Limb (tissue), 2 donors: ENCODE results near the gene HOXA2.

Experiments
- DNase-seq, 2 donors: peaks; one replicate each; pipeline ENCODE4 v3.0.0-alpha.2; 2016; ENCODE audit errors: extremely low spot score in 2 of 2

HOXA2 gene

DNA sequence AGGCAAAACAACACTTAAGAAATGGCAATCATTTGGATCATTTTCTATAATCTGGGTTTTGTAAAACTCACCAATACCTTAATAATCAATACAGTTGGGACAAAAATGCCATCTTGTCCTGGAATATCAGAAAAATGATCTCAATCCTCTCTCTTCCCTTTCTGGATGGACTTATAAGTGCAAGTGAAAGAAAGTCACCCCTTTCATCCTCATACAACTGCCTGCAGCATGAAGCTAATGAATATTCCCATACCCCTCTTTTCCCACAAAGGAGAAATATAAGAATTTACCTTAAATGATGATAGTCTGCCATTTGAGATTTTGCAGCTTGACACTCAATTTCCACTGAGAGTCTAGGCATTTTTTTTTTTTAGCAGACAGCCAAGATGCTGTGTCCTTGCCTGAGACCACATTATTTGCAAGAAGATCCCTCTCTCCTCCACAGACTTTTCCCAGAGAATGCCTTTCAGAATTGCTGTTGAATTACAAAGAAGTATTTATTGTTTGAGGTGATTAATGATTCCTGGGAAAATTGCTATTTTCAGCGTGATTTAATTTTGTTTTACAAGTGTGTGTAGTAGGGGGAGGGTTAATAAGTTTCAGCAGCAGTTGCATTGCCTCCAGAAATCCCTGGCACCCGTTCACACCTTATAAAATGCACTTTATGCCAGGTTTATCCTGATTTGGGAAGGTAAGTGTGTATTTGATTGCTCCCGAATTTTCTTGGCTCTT lies 24.3 kb upstream of the HOXA2 start:
- DNase-seq: no peak

DNA sequence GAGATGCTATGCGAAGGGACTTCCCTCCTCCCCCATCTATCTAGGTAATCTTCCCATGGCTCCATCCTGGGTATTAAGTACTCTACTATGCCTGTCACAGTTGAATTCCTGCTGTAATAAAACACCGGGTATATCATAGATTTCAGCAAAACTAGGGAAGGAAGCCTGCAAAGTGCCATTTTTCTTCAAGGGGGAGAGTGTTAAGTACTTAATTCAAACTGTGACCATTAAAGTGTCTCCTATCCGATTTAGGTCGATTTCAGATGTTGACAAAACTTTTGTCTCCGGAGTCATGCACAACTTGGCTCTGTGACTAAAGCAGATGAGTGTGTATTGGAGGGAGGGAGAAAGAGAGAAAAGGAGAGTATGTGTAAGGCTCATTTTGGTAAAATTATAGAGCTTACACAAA lies 23.5 kb upstream of the HOXA2 start:
- DNase-seq: peak in 1 of 2 donors; percentile 14

DNA sequence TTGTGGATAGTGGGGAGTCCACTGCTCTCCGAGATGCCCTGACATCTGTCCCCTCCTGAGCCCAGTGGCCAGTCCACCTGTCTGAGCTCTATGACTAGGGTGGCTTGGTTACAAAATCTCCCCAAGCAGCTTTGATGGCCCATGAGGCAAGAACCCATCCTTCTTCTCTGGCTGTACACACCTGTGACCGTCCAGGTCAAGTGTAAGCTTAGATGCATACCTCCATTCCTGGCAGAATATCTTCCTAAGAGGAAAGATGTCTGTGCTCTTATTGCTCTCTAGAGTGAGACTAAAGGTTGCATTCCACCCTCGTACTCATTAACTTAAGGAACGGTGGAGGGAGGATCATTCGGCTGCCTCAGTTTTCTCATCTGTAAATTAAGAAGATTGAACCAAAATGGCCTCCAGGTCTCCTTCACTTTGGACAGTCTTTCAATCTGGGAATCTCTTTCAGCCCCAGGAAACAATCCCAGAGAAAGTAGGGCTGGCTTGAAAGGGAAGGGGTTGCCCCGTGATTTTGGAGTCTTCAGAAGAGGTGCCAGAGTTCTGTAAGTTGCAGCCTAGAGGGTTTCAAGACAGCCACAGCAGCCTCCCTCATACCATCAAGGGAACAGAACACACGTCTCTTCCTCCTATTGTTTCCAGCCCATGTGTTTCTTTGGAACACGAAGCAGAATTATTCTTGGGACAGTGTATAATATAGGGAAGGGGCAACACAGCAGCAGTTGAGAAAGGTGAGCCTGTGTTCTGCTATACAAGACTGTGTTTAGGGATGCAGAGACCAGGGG lies 22.6 kb upstream of the HOXA2 start:
- DNase-seq: peak in 1 of 2 donors; percentile 31

DNA sequence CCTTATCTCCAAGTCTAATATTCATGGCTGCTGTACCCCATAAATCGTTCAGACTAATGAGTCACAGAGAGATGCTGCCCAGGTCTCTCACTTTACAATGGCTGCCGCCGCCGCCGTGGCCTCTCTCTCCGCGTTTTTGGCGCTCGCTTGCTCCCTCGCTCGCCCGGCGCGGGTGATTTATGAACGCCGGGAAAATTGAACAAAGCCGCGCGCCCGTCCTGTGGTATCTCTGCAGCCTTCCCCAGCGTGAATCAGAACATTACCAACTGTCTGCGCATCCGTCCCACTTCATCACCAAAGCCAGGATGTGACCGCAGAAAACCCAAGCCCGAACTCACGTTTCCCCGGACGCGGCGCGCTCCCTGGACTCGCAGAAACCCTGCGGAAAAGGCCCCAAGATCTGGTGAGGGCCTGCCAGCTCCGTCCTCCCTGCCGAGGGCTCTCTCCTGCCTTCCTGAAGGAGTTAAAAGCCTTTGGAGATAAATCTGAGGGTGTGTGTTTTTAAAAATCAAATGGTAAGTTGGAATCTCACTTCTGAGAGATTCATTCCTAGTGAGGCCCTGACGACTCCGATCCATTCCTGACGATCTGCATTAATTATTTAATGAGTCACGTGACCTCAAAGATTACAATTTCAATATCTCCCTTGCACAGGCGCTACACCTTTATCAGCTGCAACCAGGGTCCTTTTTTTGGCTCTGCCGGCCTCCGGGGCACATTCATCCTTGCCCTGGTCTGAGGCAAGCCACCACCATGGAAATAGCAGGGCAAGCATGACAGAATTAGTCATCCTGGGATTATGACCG lies 21.8 kb upstream of the HOXA2 start:
- peak in 1 of 2 donors; percentile 73 for DNase-seq

DNA sequence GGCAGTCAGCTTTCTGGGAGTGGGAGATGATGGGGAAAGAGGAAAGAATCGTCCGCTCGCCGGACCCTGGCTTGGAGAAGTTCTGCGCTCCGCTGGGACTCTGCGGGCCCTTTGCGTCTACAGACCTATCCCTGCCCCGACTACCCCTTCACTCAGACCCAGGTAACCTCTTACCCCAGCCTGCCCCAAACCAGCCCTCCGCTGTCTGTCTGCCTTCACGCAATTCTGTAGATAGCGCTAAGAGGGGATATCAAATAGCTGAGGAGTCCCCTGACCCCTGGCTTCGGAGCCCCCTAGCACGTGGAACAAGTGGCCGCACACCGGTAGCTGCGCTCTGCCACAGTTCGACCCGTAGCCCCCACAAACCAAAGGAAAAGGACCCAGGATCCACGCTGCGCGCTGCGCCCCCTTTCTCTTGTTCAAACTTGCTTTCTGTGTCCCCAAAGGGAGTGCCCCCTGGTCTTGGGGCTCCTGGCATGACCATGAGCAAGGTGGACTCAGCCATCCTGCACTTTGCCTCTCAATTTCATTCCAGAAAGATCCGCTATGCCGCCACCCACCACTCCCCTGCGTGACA lies 21.1 kb upstream of the HOXA2 start:
- DNase-seq: peak in 1 of 2 donors; percentile 57

DNA sequence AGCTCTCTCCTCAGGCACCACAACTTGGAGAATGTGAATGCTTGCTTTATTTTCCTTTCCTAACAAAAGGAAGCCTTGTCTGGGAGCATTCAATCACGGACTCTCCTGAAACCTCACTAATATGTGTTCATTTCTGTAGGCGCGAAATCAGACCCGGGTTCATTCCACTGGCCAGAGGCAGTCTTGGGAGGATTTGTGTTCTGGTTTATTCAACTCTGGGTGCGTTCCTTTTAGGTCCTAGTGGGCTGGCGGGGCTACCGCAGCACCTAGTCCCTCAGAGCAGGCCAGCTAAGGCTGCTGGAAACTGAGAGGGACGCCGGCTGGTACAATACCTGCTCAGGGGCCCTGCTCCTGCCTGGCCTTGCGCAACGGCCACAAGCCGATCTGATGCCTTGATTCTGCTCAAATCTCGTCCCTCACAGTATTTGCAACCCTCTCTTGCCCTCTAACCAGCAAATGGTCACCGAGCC lies 20.6 kb upstream of the HOXA2 start:
- DNase-seq: peak in 1 of 2 donors; percentile 71

DNA sequence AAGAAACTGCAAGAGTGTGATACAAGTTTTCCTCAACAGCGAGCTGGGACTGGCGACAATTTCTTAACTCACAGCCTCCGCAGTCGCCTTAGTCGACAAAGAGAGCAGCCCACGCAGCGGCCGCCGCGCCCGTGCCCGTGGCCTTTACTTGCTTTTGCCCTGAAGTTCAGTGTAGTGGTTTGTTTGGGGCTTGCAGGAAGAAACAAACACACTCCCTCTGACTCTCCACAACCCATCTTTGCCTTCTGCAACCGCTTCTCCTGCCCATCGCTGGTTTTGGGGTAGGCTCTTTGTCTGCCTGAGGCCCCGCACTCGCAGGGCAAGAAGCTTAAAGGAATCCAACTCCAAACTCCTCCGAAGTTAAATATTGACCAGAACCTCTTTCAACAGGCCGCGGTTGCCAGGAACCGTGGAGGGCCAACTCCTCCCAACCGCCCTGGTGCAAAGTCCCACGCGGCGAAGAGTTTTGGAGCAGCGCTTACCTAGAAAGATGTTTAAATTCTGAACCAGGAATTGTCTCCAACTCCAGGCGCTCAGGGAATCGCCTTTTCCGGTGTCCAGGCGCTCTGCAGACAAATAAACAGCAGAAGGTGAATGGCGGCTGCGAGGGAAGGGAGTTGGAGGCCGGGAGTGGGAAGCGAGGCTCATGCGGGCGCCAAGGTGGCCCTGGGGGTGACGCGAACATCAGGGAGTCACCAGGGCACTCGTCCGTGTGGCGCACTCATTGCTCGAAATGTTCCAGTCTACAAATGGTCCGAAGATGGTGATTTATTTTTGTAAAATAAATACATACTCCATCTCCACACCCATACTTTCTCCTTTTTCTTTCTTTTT lies 19.8 kb upstream of the HOXA2 start:
- peak in 1 of 2 donors; percentile 63 for DNase-seq

DNA sequence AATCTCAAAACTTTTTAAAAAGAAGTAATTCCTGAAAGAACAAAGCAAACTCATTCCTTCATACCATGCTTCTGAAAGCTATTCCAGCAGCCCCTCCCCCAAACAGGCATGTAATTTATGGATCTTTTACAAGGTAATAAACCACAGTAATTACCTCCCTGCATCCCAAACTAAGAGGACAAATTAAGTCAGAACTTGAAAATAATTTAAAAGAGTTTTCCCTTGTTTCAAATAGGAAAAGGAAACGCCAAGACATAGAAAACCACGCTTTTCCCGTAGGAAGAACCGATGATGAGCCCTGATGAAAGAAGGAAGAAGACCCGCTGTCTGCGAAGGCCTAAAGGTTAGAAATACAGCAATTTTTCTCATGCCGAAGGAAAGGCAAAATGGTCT lies 19.2 kb upstream of the HOXA2 start:
- DNase-seq: no peak

DNA sequence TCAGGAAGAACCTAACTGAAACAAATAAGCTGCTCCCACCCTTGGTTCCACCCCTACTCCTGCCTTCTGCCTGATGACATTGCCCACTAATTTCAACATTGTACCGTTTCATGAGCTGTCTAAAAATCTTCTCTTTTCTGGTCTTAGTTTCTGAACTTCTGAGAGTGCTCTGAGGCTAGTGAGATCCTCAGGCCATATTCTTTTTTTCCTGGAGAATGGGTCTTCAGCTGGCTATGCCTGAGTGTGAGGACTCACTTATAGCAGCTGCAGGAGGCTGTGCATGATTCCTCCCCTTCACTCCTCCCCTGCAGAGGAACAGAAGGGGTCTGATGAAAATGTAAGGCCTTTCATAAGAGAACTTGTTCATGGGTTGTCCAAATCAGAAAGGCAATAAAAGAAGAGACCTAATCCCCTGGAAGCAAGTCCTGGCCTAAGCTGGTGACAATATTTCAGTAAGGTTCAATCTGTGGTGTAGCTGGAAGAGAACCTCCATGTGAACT lies 17.0 kb upstream of the HOXA2 start:
- DNase-seq: peak in 1 of 2 donors; percentile 16

DNA sequence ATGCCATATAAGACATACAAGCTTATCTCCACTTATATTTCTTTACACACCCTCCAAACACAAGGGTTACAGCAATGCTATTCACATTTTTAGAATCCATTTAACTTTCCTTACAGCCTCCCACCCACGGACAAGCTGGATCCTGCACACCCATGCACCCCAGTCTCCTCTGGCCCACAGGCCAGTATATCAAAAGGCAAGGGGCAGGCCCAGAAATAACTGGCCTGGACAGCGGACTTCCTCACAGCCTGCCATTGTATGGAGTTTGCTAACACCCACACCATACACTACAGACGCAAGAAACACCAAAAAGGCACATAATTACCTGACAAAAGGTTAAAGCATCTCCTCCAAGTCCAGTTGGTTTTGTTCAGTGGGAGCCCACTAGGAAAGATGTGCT lies 16.1 kb upstream of the HOXA2 start:
- peak in 1 of 2 donors; percentile 38 for DNase-seq

DNA sequence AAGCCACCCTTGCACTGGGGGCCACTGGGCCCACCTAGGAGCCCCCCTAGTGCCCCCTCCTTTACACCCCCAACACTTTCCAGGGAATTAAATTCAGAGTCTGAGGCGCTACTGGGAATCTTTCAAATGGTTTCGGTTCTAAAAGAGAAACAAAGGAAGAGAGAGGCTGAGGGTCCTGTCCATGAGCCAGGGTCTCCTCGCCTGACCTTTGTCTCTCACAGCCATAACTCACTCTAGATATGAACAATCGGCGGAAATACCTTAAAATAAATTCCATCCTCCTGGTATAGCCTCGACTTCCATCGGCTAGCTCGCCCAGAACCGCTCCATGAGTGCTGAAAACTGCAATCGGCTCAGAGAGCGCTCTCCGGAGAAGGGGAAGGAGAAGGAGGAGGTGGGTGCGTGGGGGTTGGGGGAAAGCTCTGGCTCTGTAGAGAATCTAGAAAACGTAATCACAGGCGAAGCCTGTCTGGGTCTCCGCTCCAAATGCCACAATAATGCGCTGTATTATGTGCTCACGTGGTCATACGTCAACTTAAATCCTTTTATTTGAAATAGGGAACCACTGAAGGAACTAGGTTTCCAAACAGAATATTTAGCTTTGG lies 15.5 kb upstream of the HOXA2 start:
- peak in 1 of 2 donors; percentile 55 for DNase-seq

DNA sequence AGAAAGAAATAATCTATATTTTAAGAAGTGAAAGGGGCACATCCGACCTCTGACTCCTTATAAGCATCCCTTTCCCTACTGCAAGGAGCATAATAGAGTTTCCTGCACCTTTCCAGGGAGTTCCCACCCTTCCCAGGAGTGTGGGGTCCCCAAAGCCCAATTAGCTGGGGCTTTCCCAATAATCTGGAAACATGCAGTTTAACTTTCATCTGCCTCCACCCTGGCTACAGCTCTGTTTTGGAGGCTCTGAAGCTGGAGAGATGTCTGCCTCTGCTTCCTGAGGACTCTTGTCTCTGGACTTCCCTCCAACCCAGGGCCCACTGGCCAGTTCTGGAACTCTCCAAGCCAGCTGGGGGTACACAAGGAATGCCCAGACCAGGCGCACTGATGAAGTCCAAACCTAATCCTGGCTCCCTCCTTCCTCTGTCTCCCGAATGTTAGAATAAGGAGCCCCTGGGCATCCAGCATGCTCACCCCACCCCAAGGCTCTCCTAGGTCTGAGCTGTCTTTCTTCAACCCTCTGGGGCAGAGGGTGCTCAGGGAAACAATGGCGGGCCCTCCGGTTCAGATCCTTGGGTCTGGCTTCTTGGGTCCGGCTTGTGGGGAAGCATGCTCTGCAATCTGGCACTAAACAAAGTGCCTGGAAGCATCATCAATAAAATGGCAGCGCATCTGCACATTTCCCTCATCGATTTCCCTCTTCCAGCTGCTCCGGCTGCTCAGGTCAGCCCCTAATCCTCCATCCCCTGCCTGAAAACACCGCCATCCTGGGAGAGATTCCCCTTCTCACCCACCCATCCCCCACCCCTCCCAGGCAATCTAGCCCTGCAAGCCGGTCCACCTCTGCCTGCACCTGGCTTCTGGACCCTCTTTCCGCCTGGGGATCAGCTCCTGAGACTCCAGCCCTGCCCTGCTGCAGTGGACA lies 14.7 kb upstream of the HOXA2 start:
- peak in 1 of 2 donors; percentile 55 for DNase-seq

DNA sequence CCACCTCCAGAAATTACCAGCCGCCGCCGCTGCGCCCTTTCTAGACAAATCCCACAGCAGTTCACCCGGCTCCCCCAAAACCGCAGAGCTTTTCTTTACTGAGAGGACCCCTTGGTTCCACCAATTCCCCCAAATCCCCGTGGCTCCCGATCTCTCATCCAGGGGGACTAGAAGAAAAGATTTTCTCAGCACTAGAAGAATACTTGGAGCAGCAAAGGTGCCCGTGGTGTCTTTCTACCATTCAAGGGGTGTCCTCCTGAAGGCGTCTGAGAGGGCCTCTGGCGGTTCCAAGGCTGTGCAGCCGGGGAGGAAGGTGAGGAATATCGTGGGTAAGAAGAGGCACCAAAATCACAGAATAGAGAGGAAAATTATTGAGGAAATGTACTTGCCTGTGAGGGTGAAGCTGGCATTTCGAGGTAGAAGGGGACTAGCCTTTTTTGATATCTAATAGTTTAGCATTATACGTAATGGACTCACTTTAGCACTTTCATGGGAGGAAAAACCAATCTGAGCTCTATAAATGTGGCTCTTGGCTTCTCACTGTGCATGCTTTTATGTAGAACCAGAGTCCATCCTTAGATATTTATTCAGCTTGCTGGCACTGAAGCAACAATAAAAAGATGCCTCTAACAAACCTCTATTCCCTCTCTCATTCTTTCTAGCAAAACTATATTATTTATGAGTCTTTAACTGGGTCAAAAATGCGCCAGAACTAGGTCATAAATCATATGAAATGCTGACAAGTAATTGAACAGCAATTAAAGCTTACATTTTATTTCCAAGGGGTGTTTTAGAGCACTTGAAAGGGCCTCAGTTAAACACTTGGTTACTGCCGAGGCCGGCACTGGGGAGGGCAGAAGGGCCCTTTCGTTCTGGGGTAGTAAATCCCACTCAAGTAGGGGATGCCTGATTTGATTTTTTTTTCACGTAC lies 13.8 kb upstream of the HOXA2 start:
- DNase-seq: peak in 1 of 2 donors; percentile 67

DNA sequence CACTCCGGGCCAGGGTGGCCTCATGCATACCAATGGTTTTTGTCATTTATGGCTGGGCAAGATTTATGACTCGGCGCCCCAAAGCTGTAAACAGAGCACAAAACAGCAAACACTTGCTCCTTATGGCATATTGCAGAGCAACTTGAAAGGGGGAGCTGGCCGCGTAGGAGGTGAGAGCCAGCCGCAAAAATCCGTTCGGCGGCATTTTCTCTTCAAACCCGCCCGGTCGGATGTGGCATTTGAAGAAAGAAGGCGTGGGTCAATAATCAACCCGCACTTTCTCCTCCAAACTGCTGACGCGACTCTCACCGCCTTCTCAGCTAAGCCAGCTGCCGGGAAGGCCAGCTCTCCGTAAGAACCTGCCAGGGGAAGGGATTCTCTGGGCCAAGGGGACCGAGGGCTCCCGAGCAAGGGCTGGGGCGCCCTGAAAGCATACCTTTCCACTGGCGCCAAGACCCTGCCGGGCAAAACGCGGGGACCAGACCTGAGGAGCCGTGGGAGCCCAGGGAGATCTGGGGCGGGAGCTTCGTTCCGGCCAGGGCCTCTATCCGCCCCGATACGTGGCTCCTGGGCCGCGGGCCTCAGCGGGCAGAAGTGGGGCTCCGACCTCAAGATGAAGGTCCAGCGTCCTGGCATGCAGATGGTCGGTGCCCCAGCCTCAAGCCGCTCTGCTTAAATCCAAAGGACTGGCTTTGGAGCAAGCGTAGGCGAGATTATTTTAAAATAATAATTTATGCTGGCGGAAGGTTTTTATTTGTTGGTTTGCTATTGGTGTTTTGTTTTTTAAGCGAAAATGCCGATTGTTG lies 12.9 kb upstream of the HOXA2 start:
- peak in 1 of 2 donors; percentile 70 for DNase-seq

DNA sequence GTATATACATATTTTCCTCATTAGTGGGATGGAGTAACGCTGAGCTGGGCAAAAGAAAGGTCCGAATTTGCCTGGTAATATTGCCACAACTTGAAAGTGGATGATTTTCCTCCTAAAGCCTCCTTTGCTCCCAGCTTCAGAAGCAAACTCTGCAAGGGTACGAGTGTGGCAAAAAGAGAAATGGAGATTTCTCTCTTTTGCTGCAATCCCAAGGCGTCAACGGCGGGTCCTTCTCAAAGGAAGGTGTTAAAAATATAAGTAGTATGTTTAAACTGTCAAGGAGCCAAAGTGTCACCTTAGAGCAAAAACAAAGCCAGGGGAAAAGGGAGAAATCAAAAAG lies 12.4 kb upstream of the HOXA2 start:
- no peak for DNase-seq

DNA sequence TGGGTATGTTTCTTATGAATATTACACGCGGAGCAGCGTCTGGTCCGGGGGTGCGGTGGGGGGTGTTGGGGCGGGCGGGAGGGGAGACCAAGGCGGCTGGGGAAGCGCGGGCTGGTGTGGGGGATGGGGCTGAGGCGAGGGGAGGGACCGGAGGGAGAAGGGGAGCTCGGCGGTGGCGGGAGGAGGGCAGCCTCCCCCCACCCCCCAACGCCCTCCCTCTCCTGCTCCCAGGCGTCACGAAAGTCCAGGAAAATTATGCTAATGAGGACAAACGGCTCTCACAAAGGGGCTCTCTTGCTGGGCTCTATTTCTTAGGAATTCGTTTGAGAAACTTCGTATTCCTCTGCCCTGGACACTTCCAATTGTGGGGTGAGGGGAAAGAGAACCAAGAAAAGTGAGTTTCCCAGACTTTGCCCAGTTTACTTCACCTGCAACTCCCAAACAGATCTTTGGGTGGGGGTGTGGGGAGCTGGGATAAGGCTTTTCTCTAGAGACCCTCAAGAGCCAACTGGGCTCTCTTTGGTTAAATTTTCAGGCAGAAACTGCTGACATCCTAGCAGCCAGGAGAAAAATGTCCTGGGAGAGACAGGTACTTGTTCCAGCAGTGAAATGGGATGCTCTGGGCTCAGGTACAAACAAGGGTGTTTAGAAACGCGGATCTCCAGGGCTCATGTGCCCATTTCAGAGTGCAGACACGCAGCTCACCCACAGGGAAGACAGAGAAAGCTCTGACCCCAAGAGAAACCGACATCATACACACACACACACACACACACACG lies 11.7 kb upstream of the HOXA2 start:
- DNase-seq: peak in 1 of 2 donors; percentile 83
